IMR-90 (cell line): Measurements from ENCODE around the gene AP4M1. TPM values are rescaled to one million over a fixed set of nuclear protein-coding genes. Genes with fewer than 3 reads are reported as not detected.

Experiments used
- ATAC-seq: fragments of 200-7000 bp; cut with Tn5 transposase; 2 replicates; pipeline ENCODE4 v1.9.1; 2020; ENCODE audit warnings: low read depth, mild to moderate bottlenecking, moderate library complexity
- BruUV-seq: library from RNA; stranded (reverse); fragments of 400-500 nt; replicated peaks from 2 replicates; lab custom pipeline; 2021; lab: Mats Ljungman, UMichigan
- CTCF ChIA-PET: fragments of 300-600 bp; formaldehyde crosslinking; extraction: SDS; loops from one replicate; lab custom pipeline; 2021; ENCODE audit warnings: antibody characterized with exemption; lab: Yijun Ruan, JAX
- POLR2A ChIA-PET: fragments of 300-600 bp; sonication (Branson Sonifier 250); formaldehyde crosslinking; loops from one replicate; lab custom pipeline; 2022; ENCODE audit warnings: antibody characterized with exemption; ENCODE audit not compliant: unreplicated experiment; lab: Charles Lee
- DNase-seq: peaks from one replicate; pipeline ENCODE4 v3.0.0; 2013
- H2AFZ ChIP-seq: replicated peaks from 2 replicates; pipeline ENCODE3; 2013; ENCODE audit warnings: low read length, mild to moderate bottlenecking; ENCODE audit not compliant: poor library complexity
- H2AK5ac ChIP-seq: 2 replicates; pipeline ENCODE4 v1.6.1; 2013; ENCODE audit warnings: low read depth, low read length, inconsistent platforms
- H2AK9ac ChIP-seq: replicated peaks from 2 replicates; pipeline ENCODE3; 2013; ENCODE audit warnings: mild to moderate bottlenecking, low read depth, low read length, moderate library complexity; ENCODE audit not compliant: poor library complexity
- H2BK120ac ChIP-seq: 2 replicates; pipeline ENCODE4 v1.6.1; 2013; ENCODE audit warnings: low read depth, low read length, inconsistent platforms
- H2BK15ac ChIP-seq: 3 replicates; pipeline ENCODE4 v1.6.1; 2013; ENCODE audit warnings: low read depth, low read length, inconsistent platforms
- H2BK20ac ChIP-seq: 2 replicates; pipeline ENCODE4 v1.6.1; 2013; ENCODE audit warnings: low read depth, mild to moderate bottlenecking, inconsistent platforms, low read length, moderate library complexity
- H2BK5ac ChIP-seq: 2 replicates; pipeline ENCODE4 v1.6.1; 2013; ENCODE audit warnings: mild to moderate bottlenecking, low read depth, low read length, inconsistent platforms; ENCODE audit not compliant: poor library complexity, severe bottlenecking
- H3K14ac ChIP-seq: replicated peaks from 2 replicates; pipeline ENCODE4 v1.6.1; 2013; ENCODE audit warnings: low read depth, low read length, inconsistent platforms
- H3K18ac ChIP-seq: 2 replicates; pipeline ENCODE4 v1.6.1; 2013; ENCODE audit warnings: low read depth, low read length, control low read depth
- H3K23ac ChIP-seq: 2 replicates; pipeline ENCODE4 v1.6.1; 2013; ENCODE audit warnings: low read depth, low read length, inconsistent platforms
- H3K27ac ChIP-seq: 2 replicates; pipeline ENCODE4 v1.5.1; 2013; ENCODE audit warnings: mild to moderate bottlenecking, control low read depth, low read length; ENCODE audit not compliant: insufficient read depth
- H3K27me3 ChIP-seq: 2 replicates; pipeline ENCODE4 v1.6.1; 2013; ENCODE audit warnings: low read length; ENCODE audit not compliant: control insufficient read depth, insufficient read depth
- H3K36me3 ChIP-seq: 2 replicates; pipeline ENCODE4 v1.6.1; 2013; ENCODE audit warnings: low read length, mixed read lengths; ENCODE audit not compliant: control insufficient read depth, insufficient read depth
- H3K4ac ChIP-seq: 2 replicates; pipeline ENCODE4 v1.6.1; 2013; ENCODE audit warnings: low read depth, low read length, inconsistent platforms
- H3K4me1 ChIP-seq: 2 replicates; pipeline ENCODE4 v1.6.1; 2013; ENCODE audit warnings: low read length, mixed read lengths; ENCODE audit not compliant: control insufficient read depth, insufficient read depth
- H3K4me2 ChIP-seq: 2 replicates; pipeline ENCODE4 v1.6.1; 2013; ENCODE audit warnings: low read depth, mild to moderate bottlenecking, control low read depth, low read length, moderate library complexity
- H3K4me3 ChIP-seq: 2 replicates; pipeline ENCODE4 v1.5.1; 2013; ENCODE audit warnings: low read depth, mild to moderate bottlenecking, control low read depth, low read length, moderate library complexity; ENCODE audit not compliant: insufficient read depth
- H3K56ac ChIP-seq: 2 replicates; pipeline ENCODE4 v1.6.1; 2013; ENCODE audit warnings: low read length, inconsistent platforms; ENCODE audit not compliant: insufficient read depth; ENCODE audit errors: extremely low read depth
- H3K79me1 ChIP-seq, 2 experiments: 2 replicates each; pipeline ENCODE4 v1.6.1; 2013; ENCODE audit warnings: low read length in 2 of 2, inconsistent platforms in 1 of 2, low read depth in 1 of 2
- H3K9ac ChIP-seq: 2 replicates; pipeline ENCODE4 v1.6.1; 2013; ENCODE audit warnings: low read depth, low read length, control low read depth
- H3K9me1 ChIP-seq: 2 replicates; pipeline ENCODE4 v1.6.1; 2013; ENCODE audit warnings: low read length, inconsistent platforms; ENCODE audit not compliant: insufficient read depth
- H3K9me3 ChIP-seq: 2 replicates; pipeline ENCODE4 v1.6.1; 2013; ENCODE audit warnings: low read length; ENCODE audit not compliant: control insufficient read depth, insufficient read depth
- H4K20me1 ChIP-seq: 2 replicates; pipeline ENCODE4 v1.6.1; 2013; ENCODE audit warnings: low read length, inconsistent platforms; ENCODE audit not compliant: insufficient read depth
- H4K5ac ChIP-seq: 2 replicates; pipeline ENCODE4 v1.6.1; 2013; ENCODE audit warnings: mild to moderate bottlenecking, low read depth, low read length, control low read depth
- H4K8ac ChIP-seq, 2 experiments: 2 replicates each; pipeline ENCODE4 v1.6.1; 2013; ENCODE audit warnings: low read depth in 2 of 2, low read length in 2 of 2, control low read depth in 1 of 2, inconsistent platforms in 1 of 2
- H4K91ac ChIP-seq: 2 replicates; pipeline ENCODE4 v1.6.1; 2013; ENCODE audit warnings: low read depth, low read length, inconsistent platforms; ENCODE audit not compliant: insufficient read depth
- CHD1 ChIP-seq: IDR thresholded peaks from 2 replicates; pipeline ENCODE4 v1.6.1; 2012; ENCODE audit warnings: low read depth, low read length, improper control_type of control experiment
- MAFK ChIP-seq: IDR thresholded peaks from 2 replicates; pipeline ENCODE4 v1.6.1; 2012; ENCODE audit warnings: low read depth, low read length, improper control_type of control experiment
- WGBS, 2 experiments: methylation state at CpG; one replicate each; pipeline versions ENCODE4 v1.1.5 to v1.1.7; 2013; ENCODE audit warnings: missing lambda C conversion rate in 2 of 2; ENCODE audit not compliant: insufficient read length in 1 of 2; ENCODE audit errors: extremely low coverage in 2 of 2; 5-methylcytosine and 5-hydroxymethylcytosine counted together
- dilution Hi-C: fragments of 300-500 bp; cut with HindIII; formaldehyde crosslinking; loops from one replicate; pipeline ENCODE4 v1.14.3; 2018; ENCODE audit warnings: low sequenced_read_pairs; ENCODE audit not compliant: unreplicated experiment
- in situ Hi-C: fragments of 300-500 bp; cut with MboI; formaldehyde crosslinking; loops from 3 replicates; pipeline ENCODE4 v1.14.3; 2019; ENCODE audit warnings: low sequenced_read_pairs, inconsistent platforms, mixed read lengths
- intact Hi-C: fragments of 100-400 bp; cut with micrococcal nuclease; formaldehyde crosslinking; loops from 2 replicates; pipeline ENCODE4 v1.10.0; 2022
- polyA plus RNA-seq, 3 experiments: library from polyadenylated mRNA; depleted of rRNA; stranded (reverse); fragments of >200 nt; gene quantifications; 2 replicates each; pipeline ENCODE4 v1.2.3, GENCODE V29; 2012; ENCODE audit warnings: low replicate concordance in 1 of 3
- total RNA-seq: library from RNA; depleted of rRNA; stranded (reverse); fragments of >200 nt; gene quantifications from 2 replicates; pipeline ENCODE4 v1.2.3, GENCODE V29; 2012

Gene AP4M1
- total and polyA plus RNA-seq, 2 of the 4 experiments (the other 2 are of a cell fraction) = 21.1 to 21.4 TPM

GRCh38 chr7:100074841-100075240, 26.6 kb upstream of the AP4M1 start:
- ChIA-PET CTCF (no interaction called here), POLR2A (no interaction called here)
- no peak overlapping the region for H3K4me3 ChIP-seq
- intact Hi-C loops (no loop called here), dilution Hi-C loops (no loop called here), in situ Hi-C loops (no loop called here)
- no peak overlapping the region for H2AK5ac ChIP-seq
- no TSS peak for BruUV-seq
- no peak overlapping the region for H4K8ac ChIP-seq
- no CpG with 5 or more reads among the region's 7 CpGs for WGBS, 2 experiments
- H3K56ac ChIP-seq = no peak overlapping the region
- H2BK120ac ChIP-seq = no peak overlapping the region
- ATAC-seq (no peak), DNase-seq (no peak)
- no peak overlapping the region for H3K14ac ChIP-seq
- H3K18ac ChIP-seq = no peak overlapping the region
- no peak overlapping the region for H4K91ac ChIP-seq
- H4K20me1 ChIP-seq = peaks cover 14% of the 10 kb centered on the region
- no peak overlapping the region for H4K5ac ChIP-seq
- H2BK20ac ChIP-seq = no peak overlapping the region
- no peak overlapping the region for H3K4me2 ChIP-seq
- H3K9ac ChIP-seq = no peak overlapping the region
- H3K4me1 ChIP-seq = no peaks in the 10 kb centered on the region; the same call in 1 of the 2 replicates
- 0 out of 2 replicates have a peak, but pooled peaks cover under 1% of the 10 kb centered on the region for H3K9me1 ChIP-seq
- no peak overlapping the region for H2BK15ac ChIP-seq
- H3K23ac ChIP-seq = no peak overlapping the region
- TF ChIP-seq CHD1 (no peak), MAFK (peak; percentile 72)
- H3K79me1 ChIP-seq = peaks cover 31 to 60% of the 10 kb centered on the region in 2 experiments
- peaks cover 87% of the 10 kb centered on the region for H3K36me3 ChIP-seq
- no peak overlapping the region for H2AK9ac ChIP-seq
- H3K4ac ChIP-seq = no peak overlapping the region
- no peak overlapping the region for H2BK5ac ChIP-seq
- peaks cover 62% of the 10 kb centered on the region for H3K9me3 ChIP-seq
- no peak overlapping the region for H3K27ac ChIP-seq
- no peak overlapping the region for H2AFZ ChIP-seq
- no peaks in the 10 kb centered on the region for H3K27me3 ChIP-seq
